HG03442 (cell line): ENCODE measurements around the gene NIM1K.
A peak's percentile ranks its signal among the peaks of the same experiment; 100 is the strongest.
"Not testable (repeated sequence)": the region's sequence is repeated elsewhere in the genome, so short reads cannot be mapped to it uniquely, and the experiment has no call there.

ENCODE experiments used
- ATAC-seq: cut with Tn5 transposase; IDR thresholded peaks from one replicate; pipeline ENCODE4 v1.9.1; 2021; ENCODE audit warnings: mild to moderate bottlenecking, moderate library complexity; ENCODE audit not compliant: unreplicated experiment

Gene NIM1K

GRCh38 chr5:43274435-43275114 lies 82.5 kb downstream of the NIM1K start:
- no peak for ATAC-seq

- ATAC-seq, result no peak
These were observed 83.4 kb downstream of the NIM1K start for GRCh38 chr5:43275391-43275790.

- ATAC-seq, result no peak
These were observed 87.7 kb downstream of the NIM1K start for GRCh38 chr5:43279548-43280274.

GRCh38 chr5:43281840-43282658 lies 90.0 kb downstream of the NIM1K start:
- no peak for ATAC-seq

GRCh38 chr5:43286623-43287022 lies 94.6 kb downstream of the NIM1K start:
- no peak for ATAC-seq

GRCh38 chr5:43287493-43287892 lies 95.5 kb downstream of the NIM1K start:
- no peak for ATAC-seq

- ATAC-seq, result no peak
These were observed 96.3 kb downstream of the NIM1K start for GRCh38 chr5:43288269-43288831.

- ATAC-seq, result no peak
These were observed 98.7 kb downstream of the NIM1K start for GRCh38 chr5:43290726-43291125.

GRCh38 chr5:43294226-43294625 lies 102.2 kb downstream of the NIM1K start:
- ATAC-seq, result no peak

- ATAC-seq, result no peak
These were observed 103.2 kb downstream of the NIM1K start for GRCh38 chr5:43295202-43295601.

- no peak for ATAC-seq
These were observed 104.8 kb downstream of the NIM1K start for GRCh38 chr5:43296835-43297234.

- no peak for ATAC-seq
These were observed 106.4 kb downstream of the NIM1K start for GRCh38 chr5:43298443-43298842.

GRCh38 chr5:43300112-43300511 lies 108.1 kb downstream of the NIM1K start:
- ATAC-seq, result no peak

GRCh38 chr5:43301653-43302091 lies 109.6 kb downstream of the NIM1K start:
- ATAC-seq, result no peak

- ATAC-seq, result no peak
These were observed 110.5 kb downstream of the NIM1K start for GRCh38 chr5:43302481-43302880.

GRCh38 chr5:43303242-43303641 lies 111.2 kb downstream of the NIM1K start:
- ATAC-seq, result no peak

- peak; percentile 54 for ATAC-seq
These were observed 112.5 kb downstream of the NIM1K start for GRCh38 chr5:43304525-43304924.

GRCh38 chr5:43305948-43306565 lies 114.0 kb downstream of the NIM1K start:
- ATAC-seq, result no peak

- ATAC-seq, result not testable (repeated sequence)
These were observed 114.9 kb downstream of the NIM1K start for GRCh38 chr5:43306954-43307353.

GRCh38 chr5:43309122-43309521 lies 117.1 kb downstream of the NIM1K start:
- ATAC-seq, result no peak

GRCh38 chr5:43309637-43310036 lies 117.6 kb downstream of the NIM1K start:
- ATAC-seq, result no peak
